Measurements from ENCODE around the gene GBA2.
A peak's percentile ranks its signal among the peaks of the same experiment; 100 is the strongest.

GBA2 gene

DNA sequence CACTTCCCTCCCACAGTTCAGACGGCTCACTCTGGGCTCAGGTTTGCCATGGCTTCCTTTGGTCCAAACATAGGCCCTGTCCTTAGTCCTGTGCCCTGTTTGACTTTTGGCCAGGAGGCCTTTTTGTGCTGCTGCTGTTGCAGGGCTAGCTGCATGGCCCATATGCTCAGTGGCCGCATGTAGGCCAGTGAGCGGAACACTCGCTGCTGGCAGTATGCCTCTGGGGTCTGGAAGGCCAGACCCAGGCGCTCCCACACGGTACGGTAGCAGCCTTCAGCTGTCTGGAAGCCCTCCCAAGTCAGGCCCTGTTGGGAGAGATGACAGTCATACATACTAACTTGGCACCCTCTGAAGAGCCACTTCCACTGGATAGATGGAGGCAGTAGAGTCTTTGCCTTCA lies 11.9 kb downstream of the GBA2 start:
- no peak for DNase-seq

DNA sequence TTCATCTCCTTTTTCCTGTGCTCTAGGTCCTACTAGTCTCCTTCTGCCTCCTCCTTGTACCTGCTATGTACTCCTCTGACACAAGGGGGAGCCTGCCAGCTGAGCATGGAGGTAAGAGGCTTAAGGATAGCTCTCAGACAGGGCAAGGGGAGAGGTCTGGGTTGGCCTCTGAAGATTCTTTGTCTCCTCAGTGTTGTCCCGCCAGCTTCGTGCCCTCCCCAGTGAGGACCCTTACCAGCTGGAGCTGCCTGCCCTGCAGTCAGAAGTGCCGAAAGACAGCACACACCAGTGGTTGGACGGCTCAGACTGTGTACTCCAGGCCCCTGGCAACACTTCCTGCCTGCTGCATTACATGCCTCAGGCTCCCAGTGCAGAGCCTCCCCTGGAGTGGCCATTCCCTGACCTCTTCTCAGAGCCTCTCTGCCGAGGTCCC lies 12.8 kb downstream of the GBA2 start:
- no peak for DNase-seq

DNA sequence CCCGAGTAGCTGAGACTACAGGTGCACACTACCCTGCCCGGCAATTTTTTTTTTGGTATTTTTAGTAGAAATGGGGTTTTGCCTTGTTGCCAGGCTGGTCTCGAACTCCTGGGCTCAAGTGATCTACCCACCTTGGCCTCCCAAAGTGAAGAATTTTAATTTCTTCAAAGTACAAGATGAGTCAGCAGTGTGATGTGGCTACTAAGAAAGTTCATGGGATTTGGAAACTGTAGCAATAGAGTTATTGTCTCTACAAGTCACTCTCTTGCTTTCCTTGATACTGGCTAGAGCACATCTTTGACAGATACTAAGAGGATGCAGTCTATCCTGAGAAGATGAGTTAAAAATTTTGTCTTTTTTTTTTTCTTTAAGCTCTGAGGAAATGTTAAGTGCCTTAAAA lies 14.9 kb downstream of the GBA2 start:
- no peak for DNase-seq

DNA sequence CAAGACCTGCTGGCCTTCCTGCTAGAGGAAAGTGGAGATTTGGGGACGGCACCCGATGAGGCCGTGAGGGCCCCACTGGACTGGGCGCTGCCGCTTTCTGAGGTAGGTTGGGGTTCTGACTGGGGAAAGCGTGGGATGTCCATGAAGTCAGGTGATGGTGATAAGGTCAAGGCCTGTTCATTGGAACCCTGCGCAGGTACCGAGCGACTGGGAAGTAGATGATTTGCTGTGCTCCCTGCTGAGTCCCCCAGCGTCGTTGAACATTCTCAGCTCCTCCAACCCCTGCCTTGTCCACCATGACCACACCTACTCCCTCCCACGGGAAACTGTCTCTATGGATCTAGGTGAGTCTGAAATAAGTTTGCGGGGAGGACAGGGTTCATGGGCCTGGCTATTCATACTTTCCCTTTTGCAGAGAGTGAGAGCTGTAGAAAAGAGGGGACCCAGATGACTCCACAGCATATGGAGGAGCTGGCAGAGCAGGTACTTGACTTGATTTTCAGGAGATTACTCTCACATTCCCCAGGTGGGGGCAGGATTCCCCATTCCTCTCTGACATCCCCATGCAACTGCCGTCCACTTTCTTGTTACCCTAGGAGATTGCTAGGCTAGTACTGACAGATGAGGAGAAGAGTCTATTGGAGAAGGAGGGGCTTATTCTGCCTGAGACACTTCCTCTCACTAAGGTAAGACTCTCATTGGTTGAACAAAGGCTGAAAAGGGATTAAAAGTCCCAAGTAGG lies 16.1 kb downstream of the GBA2 start:
- DNase-seq = no peak

DNA sequence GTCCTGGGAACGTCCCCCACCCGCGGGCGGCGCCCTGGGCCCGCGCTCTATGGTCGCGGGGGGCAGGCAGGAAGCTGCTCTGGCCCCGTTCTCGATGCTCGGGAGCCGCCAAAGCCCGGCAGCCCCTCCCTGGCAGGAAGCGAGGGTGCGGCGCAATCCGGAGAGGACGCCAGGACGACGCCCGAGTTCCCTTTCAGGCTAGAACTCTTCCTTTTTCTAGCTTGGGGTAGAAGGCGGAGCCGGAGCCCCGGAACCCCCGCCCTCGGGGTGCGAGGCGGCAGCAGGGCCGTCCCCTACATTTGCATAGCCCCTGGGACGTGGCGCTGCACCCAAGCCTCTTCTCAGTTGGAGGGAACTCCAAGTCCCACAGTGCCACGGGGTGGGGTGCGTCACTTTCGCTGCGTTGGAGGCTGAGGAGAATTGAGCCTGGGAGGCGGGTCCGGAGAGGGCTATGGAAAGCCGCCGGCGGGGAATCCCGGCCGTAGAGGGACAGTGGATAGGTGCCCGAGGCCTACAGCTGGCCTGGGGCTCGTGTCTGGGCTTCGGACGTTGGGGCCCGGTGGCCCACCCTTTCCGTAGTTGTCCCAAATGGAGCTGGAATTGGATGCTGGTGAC lies 16.7 kb downstream of the GBA2 start, which contains the start of the genes CREB3 and TLN1:
CREB3 (plus strand) TSS at position 482 of the 615 bp plus-strand sequence; CDS start at position 589, 107 bp downstream.
TLN1 (minus strand) TSS at position 11 of the 615 bp plus-strand sequence. CDS start 6,501 bp downstream, outside the sequence.
- peak; percentile 93 for DNase-seq

DNA sequence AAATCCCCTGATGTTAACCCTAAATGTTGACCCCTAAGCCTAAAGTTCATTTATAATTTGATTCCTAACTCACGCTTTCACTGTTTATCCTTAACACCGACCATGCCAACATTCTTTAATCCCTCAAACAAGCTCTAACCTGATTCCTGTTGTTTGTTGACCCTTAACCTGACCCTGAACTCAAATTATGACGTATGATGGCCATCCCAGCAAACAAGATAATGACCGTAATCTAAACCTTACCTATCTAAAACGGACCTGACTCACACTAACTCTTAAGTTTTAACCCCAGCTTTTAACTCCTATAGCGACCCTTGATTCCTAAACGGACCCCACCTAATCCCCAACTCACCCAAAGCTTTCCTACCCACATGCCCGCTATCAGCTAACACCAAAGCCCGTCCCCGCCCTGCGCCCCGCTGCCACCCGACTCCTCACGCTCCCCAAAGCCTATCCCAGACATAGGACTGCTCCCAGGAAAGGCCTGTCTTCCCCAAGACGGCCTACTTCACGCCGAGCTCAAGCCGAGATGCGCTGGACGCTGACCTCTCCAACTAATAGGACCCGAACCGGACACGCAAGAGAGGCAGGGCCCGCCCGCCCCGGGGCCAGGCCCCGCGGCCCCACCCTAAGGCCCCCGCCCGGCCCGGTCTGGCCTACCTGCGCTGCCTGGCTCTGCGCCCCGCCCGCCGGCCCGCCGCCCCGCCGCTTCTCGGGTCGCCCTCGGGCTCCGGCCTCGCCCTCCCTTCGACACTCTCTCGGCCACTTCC lies 17.4 kb downstream of the GBA2 start:
- no peak for DNase-seq

DNA sequence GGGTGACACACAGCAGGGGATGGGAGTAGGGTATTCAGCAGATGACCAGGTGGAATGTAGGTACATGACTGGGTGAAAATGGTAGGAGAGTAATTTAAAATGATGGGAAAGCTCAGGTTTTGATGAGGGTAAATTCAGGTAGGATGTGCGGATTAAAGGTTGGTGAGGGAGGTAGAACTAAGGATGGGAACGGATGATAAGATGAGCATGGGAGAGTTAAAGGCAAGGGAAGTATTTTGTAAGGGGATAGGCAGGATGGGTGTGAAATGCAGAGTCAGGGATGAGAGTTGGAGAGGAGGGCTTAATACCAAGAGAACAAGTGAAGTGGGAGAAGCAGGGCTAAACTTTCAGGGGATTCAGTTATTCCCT lies 18.6 kb downstream of the GBA2 start:
- no peak for DNase-seq

DNA sequence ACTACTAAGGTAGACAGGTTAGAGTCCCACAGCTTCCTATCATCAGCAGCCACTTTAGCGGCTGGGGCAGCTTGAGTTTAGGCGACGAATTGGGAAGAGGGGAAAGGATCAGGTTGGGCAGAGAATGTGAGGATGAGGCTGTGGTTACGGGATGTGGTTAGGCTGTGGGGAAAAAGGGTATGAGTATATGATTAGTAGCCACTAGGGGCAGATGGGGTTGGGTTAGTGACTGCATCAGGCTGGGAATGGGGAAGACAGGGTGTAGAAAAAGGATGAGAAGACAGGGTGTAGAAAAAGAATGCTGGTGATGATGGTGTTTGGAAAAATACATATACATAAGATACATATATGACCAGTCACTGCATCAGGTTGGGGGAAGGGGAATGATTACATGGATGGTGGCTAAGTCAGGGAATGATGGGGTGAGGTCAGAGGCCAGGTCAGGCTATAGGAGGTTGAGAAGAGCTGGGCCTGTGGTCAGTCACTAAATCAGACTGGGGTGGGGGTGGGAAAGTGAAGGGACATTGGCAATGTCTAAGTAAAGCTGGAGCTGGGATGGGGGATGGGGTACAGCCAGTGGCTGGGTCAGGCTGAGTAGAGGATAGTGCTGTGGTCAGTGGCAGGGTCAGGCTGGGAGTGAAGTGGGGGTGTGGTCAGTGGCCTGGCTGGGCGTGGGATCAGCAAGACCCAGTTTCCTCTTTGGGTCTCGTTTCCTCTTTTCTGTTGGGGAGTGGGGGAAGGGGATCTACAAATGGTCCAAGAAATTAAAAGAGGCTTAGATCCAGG lies 19.1 kb downstream of the GBA2 start:
- no peak for DNase-seq

DNA sequence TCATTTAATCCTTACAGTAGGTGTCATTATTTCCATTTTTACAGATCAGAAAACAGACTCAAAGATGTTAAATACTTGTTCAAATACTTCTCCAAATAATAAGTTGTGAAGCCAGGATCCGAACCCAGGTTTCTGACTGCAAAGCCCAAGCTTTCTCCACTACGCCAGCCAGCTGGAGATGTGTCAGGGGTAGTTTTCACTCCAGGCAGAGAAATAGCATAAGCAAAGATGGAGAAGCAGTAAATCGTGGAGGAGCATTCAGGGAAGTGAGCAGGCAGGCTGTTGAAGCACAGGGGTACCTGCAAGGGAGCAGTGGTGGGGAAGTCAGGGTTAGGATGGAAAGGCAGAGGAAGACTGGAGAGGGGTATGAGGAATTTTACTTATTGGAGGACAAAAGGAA lies 19.9 kb downstream of the GBA2 start:
- DNase-seq = no peak

DNA sequence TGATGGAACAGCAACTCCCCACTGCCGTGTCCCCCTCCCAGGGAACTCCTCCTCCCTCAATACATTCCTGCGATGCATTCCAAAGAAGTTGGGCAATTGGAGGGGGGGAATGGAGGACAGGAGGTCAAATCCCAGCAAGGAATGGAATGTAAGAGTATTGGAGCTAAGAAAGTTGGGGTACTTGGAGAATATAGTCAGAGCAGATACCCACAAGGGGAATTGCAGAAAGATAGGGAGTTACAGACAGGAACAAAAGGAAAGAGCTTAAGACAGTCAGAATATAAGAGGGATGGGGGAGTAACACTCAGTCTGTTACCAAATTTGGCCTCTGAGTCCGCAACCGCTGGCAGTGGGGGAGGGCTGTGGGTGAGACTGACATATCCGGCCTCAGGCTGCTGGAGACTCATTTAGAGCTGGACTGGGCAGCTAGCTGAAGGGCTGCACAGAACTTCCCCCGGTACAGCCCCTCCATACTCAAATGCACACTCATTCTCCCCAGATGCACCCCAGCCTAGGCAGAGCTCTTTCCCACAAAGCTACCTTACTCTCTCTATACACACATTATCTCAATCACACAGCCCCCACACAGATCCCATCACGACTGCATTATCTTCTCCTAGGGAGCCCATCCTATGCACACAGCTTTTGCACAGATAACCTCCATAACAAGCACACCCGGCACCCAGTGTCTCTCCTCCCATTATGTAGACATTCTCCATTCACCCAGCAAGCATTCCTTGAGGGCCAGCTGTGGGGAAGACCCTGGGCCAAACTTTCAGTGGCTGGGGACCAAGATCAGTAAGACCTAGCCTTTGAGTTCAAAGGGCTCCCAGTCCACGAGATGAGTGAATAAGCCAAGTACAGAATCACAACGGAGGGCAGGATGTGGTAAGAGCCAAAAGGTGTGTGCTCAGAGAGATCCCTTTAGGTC lies 20.7 kb downstream of the GBA2 start:
- DNase-seq = peak; percentile 11

DNA sequence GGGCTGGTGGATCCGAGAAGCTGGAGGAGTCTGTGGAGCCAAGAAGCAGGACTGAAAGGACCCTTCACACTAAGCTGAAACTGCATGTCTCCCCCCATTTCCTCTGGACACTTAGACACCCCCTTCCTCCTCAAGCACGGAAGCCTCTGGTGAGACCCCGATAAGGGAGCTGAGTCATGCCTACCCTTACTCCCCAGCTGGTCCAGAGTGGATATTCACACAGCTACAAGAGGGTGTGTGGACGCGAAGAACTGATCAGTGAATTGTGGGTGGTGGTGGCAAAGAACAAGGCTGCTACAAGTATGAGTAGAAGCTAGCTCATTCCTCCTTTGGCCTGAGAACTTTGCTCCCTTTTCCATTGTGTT lies 21.4 kb downstream of the GBA2 start:
- DNase-seq = no peak

DNA sequence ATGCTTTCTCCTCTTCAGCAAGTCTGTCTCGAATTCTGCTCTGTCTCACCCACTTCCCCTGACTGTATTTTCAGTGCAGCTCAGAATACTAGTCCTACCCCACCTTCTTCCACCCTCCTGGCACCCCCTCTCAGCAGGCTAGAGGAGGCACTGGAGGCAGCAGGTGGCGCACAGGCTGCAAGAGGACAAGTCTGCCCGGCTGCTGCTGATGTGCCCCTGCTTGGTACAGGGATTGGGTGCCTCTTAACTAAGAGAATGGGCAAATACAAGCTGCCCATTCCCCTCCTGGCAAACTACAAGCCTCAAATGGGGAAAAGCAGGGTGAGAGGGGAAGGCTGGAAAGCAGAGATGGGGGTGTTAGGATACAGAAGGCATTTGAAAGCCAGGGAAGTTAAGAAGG lies 22.1 kb downstream of the GBA2 start:
- no peak for DNase-seq

DNA sequence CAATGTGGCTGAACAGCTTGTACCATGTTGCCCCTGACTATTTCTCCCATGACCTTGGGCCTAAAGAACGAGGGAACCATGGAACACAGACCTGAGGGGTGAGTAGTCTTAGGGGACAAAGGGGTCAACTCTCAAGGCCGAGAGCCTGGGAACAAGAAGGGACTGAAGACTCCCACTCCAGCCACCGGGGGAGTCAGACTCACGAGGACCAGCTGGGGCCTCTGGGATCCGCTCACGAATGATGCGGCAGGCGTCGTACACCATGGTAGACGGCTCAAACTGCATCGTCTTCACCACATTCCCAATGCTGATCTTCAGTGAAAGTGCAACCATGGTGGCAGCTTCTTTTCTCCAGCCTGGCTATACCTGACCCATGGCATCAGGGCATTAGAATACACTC lies 23.7 kb downstream of the GBA2 start:
- no peak for DNase-seq

DNA sequence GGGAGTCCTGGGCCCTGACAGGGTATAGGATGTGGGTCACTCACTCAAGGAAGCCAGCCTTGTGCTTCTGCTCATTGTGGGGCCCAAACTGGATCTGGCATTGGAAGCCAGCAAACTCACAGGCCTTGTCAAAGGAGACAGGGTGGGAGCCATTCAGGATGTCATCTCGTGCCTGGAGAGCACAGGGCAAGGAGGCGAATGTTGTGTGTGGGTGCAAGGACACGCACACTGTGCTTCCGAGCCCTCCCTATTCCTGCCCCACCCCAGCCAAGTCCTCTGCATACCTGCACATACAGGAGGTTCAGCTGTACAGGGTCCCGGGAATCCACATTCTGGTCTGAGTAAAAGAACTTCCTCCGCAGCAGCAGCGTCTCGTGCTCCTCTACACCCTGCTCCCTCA lies 25.1 kb downstream of the GBA2 start:
- DNase-seq = no peak

DNA sequence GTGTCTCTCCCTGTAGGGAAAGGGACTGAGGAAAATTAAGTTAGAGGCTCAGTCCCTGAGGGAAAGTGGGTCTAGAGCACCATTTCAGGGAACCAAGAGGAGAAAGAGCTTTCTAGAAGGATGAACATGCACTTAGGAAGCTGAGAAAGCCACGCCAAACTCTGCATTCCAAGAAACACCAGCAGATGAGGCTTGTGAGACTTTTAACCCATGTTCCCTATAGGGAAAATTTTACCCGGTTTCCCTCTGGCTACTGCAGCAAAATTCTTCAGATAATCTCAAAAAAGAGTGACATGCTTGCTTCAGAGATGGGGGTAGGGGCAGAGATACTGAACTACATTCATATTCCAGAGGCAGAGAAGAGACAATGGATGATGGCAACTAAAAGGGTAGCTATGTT lies 25.6 kb downstream of the GBA2 start:
- no peak for DNase-seq

DNA sequence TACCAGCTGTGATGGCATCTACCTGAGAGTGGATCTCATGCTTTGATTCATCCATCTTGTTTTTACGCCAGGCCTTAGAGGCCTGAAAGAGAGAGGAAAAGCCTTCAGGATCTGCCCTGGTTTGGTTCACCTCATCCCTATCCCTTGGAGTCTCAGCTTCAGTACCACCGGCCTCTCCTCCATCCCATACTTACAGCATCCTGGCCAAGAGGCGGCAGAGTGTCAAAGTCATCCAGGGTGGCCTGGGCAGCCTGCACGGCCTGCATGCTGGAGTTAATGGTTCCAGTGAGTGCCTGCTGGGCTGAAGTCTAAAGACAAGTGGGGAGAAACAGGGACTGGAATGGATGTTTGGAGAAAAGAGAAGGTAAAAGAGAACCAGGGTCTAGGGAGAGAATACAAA lies 29.5 kb downstream of the GBA2 start:
- DNase-seq = no peak

DNA sequence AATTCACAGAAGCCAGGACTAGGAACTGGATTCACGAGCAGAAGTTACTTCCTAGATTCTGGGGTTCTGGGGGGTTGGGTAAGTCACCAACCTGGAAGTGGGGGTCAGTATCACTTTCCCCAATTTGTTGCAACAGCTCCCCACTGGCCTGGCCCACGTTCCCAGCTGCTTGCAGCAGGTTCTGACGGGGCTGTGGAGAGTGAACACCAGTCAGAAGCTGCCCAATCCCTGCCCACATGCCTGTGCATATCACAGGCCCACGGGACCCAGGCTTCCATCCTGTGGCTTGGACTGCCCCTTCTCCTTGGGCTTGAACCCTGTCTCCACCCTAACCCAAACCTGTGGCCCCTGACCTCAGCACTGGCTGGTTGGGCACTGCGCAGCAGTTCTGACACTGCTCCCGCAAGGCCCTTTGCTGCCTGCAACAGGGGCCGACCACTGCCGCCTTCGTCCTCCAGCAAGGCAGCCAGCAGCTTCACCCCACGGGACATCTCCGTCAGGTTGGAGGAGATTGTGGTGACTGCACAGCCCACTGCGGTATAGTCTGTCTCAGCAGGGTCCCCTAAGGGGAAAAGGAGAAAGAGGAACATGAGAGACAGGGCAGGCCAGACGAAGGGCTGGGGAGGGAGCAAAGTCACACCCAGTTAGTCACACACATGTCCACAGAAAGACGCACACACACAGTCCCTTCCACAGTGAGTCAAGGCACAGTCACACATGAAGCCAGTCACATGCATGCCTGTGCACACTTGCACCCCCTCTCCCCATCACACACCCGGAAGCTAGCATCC lies 30.1 kb downstream of the GBA2 start:
- peak; percentile 14 for DNase-seq

DNA sequence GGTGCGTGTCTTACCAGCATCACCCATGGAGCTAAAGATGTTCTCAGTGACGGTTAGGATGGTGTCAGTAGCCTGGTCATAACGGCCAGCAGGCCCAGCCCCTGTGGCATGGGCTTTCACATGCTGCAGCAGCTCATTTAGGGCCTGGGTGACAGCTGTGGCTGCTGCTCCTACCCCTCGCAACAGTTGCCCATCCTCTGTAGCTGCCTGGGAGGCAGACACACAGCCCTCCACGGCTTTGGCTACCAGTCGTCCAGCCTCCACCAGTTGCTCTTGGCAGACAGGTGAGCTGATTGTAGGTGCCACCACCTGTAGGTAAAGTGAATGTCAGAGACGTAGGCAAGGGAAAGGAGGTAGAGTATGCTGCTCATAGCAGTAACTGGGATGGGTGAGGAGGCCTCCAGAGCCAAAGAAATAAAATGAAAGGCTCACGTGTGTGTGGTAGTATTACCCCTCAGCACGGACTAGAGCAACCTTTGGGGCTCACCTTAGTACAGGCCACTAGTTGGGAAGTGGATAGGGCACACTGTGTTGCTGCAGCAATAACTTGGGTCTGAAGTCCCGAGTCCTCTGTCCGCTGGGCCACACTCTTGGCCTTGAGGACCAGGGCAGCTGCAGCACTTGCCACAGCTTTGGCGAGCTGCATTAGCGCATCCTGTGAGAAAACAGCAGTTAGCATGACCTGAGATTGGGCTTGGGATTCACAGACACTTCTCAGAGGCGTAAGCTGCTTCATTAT lies 31.7 kb downstream of the GBA2 start:
- no peak for DNase-seq

DNA sequence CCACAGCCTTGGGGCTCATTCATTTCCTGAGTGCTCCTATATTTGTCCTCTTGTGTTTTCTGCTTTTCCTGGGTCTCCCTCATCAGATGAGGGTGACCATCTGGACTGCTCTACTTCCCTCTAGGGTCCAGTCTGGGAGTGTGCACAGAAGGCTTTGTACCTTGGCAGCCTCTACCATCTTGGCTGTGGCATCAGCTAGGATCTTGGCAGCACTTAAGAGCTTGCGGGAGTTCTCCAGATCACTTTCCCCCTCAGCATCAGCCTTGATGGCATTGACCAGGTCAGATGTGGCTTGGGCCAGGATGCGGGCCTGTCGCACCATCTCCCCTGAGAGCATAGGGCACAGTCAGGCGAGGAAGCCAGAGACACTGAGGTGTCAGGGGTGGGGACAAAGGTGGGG lies 32.8 kb downstream of the GBA2 start:
- no peak for DNase-seq

DNA sequence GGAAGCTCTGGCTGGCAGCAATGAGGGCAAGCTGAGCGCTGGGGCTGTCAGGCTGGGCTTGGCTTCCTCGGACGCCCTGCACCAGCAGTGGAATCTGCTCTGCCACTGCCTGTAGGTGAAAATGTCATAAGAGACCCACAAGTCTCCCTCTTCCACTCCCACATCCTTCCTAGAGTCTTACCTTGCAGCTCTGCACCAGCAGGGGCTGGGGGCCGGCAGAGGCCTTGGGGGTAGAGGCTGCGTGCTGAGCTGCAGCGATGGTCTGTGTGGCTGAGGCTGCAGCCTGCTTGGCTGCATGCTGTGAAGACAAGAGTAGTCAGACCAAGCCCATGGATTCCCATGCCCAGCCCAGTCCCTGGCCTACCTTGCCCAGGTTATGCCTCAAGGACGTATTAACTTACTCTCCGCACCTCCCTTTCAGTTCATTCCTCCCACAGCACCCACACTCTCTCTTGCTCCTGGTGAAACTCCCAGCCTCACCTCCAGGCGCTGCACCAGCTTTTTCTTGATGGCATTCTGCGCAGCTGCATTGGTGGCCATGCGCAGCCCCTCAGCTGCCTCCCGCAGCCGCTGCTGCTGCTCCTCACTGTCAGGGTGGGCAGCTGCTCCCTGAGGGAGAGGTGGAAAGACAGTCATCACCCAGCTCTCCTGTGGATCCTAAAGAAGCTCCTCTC lies 34.3 kb downstream of the GBA2 start:
- no peak for DNase-seq

Data from SIG-M5 (cell line).